Ascending aorta (tissue), 2 donors: ENCODE results near the gene CAMK1D. TPM values are rescaled to one million over a fixed set of nuclear protein-coding genes. Genes with fewer than 3 reads are reported as not detected.
A peak's percentile ranks its signal among the peaks of the same experiment; 100 is the strongest.

Experiments
- DNase-seq, 2 donors: peaks; one replicate each; pipeline ENCODE4 v3.0.0-alpha.2; 2019; ENCODE audit warnings: low spot score in 2 of 2
- H3K27ac ChIP-seq, 2 donors: fragments of 200-600 bp; sonication (generic); one replicate each; pipeline ENCODE4 v1.5.1; 2016 to 2017; ENCODE audit warnings: mild to moderate bottlenecking in 1 of 2
- H3K27me3 ChIP-seq: fragments of 200-600 bp; sonication (generic); one replicate; pipeline ENCODE4 v1.5.1; 2017
- H3K36me3 ChIP-seq, 2 donors: fragments of 200-600 bp; sonication (generic); one replicate each; pipeline ENCODE4 v1.5.1; 2016
- H3K4me1 ChIP-seq, 2 donors: fragments of 200-600 bp; sonication (generic); one replicate each; pipeline ENCODE4 v1.5.1; 2016 to 2017; ENCODE audit warnings: mild to moderate bottlenecking in 1 of 2
- H3K4me3 ChIP-seq, 2 donors: fragments of 200-600 bp; sonication (generic); one replicate each; pipeline ENCODE4 v1.5.1; 2016 to 2017; ENCODE audit warnings: mild to moderate bottlenecking in 1 of 2
- H3K9me3 ChIP-seq, 2 donors: fragments of 200-600 bp; sonication (generic); one replicate each; pipeline ENCODE4 v1.5.1; 2016
- intact Hi-C: fragments of 100-400 bp; cut with DNase I; formaldehyde crosslinking; loops from one replicate; pipeline ENCODE4 v1.15.1; 2023
- total RNA-seq: library from RNA; depleted of rRNA; stranded (reverse); fragments of >200 nt; gene quantifications from one replicate; pipeline ENCODE4 v1.1.0, GENCODE V29; 2016
- TF ChIP-seq, protein P1 (sequence below), 3 experiments: fragments of 200-600 bp in 2 of 3; fragments of 450-650 bp in 1 of 3; sonication (generic) in 2 of 3; IDR thresholded peaks; one replicate each; pipeline ENCODE4 v1.5.1; 2016 to 2019; ENCODE audit warnings: antibody characterized with exemption in 3 of 3, mild to moderate bottlenecking in 1 of 3, moderate library complexity in 1 of 3

Gene CAMK1D
- total RNA-seq, 1 donor from 2014 or later: 4.2 TPM

DNA sequence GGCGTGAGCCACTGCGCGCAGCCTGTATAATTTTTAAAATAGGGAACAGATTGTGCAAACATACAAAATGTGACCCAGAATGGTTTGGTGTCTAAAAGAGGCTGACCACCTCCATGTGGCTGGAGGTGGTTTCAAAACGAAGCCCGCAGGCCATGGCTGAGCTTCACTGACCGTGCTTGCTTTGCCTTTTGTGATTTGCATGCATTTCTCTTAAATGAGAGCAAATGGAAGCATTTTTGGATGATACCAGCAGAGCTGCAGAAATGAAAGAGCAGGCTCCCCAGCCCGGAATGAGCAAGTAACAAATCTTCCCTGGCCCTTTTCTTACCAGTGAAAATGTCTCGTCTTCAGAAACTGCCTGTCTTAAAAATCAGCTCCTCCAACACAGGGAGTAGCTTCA is 239.9 kb downstream of the CAMK1D start:
- Histone ChIP-seq H3K9me3 (no peaks in the 10 kb centered on the region), H3K36me3 (no peaks in the 10 kb centered on the region), H3K27me3 (no peaks in the 10 kb centered on the region), H3K4me1 (no peaks in the 10 kb centered on the region), H3K4me3 (no peak overlapping the region), H3K27ac (no peak overlapping the region)
- TF ChIP-seq, protein P1, sequence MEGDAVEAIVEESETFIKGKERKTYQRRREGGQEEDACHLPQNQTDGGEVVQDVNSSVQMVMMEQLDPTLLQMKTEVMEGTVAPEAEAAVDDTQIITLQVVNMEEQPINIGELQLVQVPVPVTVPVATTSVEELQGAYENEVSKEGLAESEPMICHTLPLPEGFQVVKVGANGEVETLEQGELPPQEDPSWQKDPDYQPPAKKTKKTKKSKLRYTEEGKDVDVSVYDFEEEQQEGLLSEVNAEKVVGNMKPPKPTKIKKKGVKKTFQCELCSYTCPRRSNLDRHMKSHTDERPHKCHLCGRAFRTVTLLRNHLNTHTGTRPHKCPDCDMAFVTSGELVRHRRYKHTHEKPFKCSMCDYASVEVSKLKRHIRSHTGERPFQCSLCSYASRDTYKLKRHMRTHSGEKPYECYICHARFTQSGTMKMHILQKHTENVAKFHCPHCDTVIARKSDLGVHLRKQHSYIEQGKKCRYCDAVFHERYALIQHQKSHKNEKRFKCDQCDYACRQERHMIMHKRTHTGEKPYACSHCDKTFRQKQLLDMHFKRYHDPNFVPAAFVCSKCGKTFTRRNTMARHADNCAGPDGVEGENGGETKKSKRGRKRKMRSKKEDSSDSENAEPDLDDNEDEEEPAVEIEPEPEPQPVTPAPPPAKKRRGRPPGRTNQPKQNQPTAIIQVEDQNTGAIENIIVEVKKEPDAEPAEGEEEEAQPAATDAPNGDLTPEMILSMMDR (IDR thresholded peaks at IDR 0.05): no peak
- intact Hi-C loops: no loop called here
- DNase-seq: no peak

DNA sequence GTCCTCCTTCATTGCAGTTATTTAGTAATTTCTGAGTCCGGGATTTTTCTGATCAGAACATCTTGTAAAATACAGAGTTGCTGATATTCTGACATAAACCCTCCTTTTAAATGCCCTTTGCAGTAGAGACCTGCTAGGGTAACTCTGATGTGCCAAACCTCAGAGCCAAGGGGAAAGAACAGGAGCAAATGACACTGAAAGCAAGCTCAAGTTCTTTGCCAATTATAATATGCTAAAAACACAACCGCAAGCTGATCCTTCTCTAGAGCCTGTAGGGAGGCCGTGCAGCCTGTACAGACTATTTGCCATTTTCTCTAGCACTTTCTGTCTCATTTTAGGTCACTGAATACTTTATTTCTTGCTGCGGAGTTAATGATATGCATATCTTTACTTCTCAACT is 240.4 kb downstream of the CAMK1D start:
- H3K9me3 ChIP-seq: no peaks in the 10 kb centered on the region
- no peak for DNase-seq
- H3K4me1 ChIP-seq: no peaks in the 10 kb centered on the region
- TF ChIP-seq, protein P1 (IDR thresholded peaks at IDR 0.05): no peak
- no peaks in the 10 kb centered on the region for H3K27me3 ChIP-seq
- no peak overlapping the region for H3K27ac ChIP-seq
- intact Hi-C loops: no loop called here
- no peaks in the 10 kb centered on the region for H3K36me3 ChIP-seq
- H3K4me3 ChIP-seq: no peak overlapping the region

DNA sequence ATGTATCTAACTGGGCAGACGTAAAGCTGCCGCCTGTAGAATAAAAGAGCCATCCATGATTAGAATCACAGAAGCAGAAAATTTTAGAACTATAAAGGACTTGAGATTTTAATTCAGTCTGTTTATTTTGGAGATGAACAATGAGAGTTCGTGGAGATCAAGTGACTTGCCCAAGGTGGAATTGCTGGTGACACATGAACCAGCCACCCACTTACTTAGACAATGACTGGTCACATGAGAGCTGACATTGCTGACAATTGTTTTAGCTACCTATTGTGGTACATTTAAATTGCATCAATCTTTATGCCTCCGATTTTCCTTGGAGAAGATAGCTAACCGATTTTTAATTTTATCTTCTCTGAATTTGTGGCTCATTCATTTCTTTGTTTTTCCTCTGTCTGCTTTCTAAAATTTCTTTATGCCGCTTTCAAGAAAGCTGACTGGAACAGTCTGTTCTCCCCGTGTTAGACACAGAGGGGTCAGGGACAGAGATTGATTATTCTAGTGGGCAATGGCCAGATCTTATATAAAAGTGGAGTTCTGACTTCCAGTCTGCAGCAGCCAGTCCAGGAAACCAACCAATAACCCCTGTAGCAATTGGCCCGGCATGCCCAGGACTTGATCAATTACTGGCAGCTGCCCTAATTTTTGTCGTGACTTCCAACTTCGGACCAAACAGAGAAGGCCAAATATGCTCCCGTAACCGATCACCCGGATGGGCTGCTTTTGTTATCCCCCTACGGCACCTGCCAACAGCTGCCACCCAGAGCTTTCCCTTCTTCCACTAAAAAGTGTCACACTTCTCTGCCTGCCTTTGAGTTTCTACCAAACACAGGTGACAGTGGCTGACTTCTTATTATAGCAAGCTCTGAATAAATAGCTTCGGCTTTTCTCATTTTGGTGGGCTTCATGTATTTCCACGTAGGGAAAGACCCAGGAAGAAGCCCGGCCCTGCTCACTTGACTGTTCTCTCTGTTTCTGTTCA is 241.6 kb downstream of the CAMK1D start:
- no peaks in the 10 kb centered on the region for H3K36me3 ChIP-seq
- H3K9me3 ChIP-seq: no peaks in the 10 kb centered on the region
- H3K27ac ChIP-seq: no peak overlapping the region
- DNase-seq: no peak
- no peak overlapping the region for H3K4me3 ChIP-seq
- intact Hi-C loops: no loop called here
- no peaks in the 10 kb centered on the region for H3K27me3 ChIP-seq
- TF ChIP-seq, protein P1 (IDR thresholded peaks at IDR 0.05): no peak
- H3K4me1 ChIP-seq: no peaks in the 10 kb centered on the region

DNA sequence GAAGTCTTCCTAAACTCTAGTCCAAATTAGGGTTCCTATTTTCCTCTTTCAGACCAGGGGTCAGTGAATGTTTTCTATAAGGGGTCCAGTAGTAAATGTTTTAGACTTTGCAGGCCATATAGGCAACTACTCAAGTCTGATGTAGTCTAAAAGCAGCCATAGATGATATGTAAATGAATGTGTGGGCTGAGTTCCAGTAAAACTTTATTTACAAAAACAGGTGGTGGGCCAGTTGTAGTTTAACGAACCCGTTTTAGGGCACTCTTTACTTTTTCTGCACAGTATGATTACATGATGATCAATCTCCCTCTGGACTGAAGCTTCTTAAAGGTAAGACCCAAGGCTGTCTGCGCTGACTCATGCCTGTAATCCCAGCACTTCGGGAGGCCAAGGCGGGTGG is 243.6 kb downstream of the CAMK1D start:
- Histone ChIP-seq H3K36me3 (no peaks in the 10 kb centered on the region), H3K4me1 (no peaks in the 10 kb centered on the region), H3K4me3 (no peak overlapping the region), H3K9me3 (no peaks in the 10 kb centered on the region), H3K27me3 (no peaks in the 10 kb centered on the region), H3K27ac (no peak overlapping the region)
- TF ChIP-seq, protein P1 (IDR thresholded peaks at IDR 0.05): no peak
- no peak for DNase-seq
- intact Hi-C loops: no loop called here

DNA sequence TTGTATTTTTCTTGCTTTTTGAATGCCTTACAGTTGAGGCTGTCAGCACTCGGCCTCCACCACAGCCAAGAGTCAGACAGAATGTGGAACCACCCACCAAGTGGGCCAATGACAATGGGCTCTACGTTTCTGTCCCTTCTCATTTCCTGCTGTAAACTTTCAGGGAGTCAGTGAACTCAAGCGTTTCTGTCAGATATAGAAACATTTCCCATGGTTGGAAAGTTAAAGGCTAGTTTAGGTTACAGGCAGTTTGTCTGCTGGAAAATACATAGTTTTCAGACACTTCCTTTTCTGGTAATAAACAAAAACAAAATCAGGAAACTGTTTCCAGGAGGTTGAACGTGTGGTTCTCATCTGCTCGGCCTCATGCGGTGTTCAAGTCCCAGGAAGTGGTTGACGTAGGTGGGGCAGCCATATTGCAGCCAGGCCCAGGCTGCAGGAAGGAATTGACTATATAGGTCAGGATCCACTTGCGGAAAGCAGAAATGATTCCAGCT is 245.1 kb downstream of the CAMK1D start:
- H3K27me3 ChIP-seq: no peaks in the 10 kb centered on the region
- H3K4me1 ChIP-seq: no peaks in the 10 kb centered on the region
- DNase-seq: peak in 1 of 2 donors; percentile 65
- TF ChIP-seq, protein P1 (IDR thresholded peaks at IDR 0.05): no peak
- H3K9me3 ChIP-seq: no peaks in the 10 kb centered on the region
- intact Hi-C loops: no loop called here
- no peak overlapping the region for H3K27ac ChIP-seq
- H3K36me3 ChIP-seq: no peaks in the 10 kb centered on the region
- no peak overlapping the region for H3K4me3 ChIP-seq
